Fibroblast of the aortic adventitia (primary cell): ENCODE measurements around the gene IL19. TPM values are rescaled to one million over a fixed set of nuclear protein-coding genes. Genes with fewer than 3 reads are reported as not detected.

Experiments used
- DNase-seq: peaks from one replicate; pipeline ENCODE4 v3.0.0-alpha.2; 2010; ENCODE audit warnings: low read depth
- H3K4me3 ChIP-seq: 2 replicates; pipeline ENCODE4 v1.5.1; 2011; ENCODE audit warnings: low read depth, mild to moderate bottlenecking, control low read depth, low read length, moderate library complexity
- CTCF ChIP-seq: IDR thresholded peaks from 2 replicates; pipeline ENCODE4 v1.5.1; 2011; ENCODE audit warnings: mild to moderate bottlenecking, low read length, control low read depth, inconsistent platforms; ENCODE audit not compliant: insufficient read depth
- total RNA-seq: library from RNA; depleted of rRNA; stranded (reverse); fragments of >200 nt; gene quantifications from 2 replicates; pipeline ENCODE4 v1.2.3, GENCODE V29; 2012; ENCODE audit warnings: low replicate concordance

Gene IL19
- total RNA-seq, 1 donor: not detected

- no peak overlapping the region for H3K4me3 ChIP-seq
- TF ChIP-seq CTCF: no peak
- no peak for DNase-seq
Observed at GRCh38 chr1:206829875-206830274, 59.3 kb downstream of the IL19 start.

GRCh38 chr1:206831650-206832049, 61.1 kb downstream of the IL19 start:
- TF ChIP-seq CTCF: no peak

GRCh38 chr1:206832352-206832880, 61.8 kb downstream of the IL19 start:
- no peak for TF ChIP-seq CTCF
- DNase-seq: no peak
- no peak overlapping the region for H3K4me3 ChIP-seq

More at GRCh38 chr1:206831650-206832049, 61.1 kb downstream of the IL19 start:
- H3K4me3 ChIP-seq: no peak overlapping the region
- no peak for DNase-seq

GRCh38 chr1:206833106-206833680, 62.6 kb downstream of the IL19 start:
- H3K4me3 ChIP-seq: no peak overlapping the region
- TF ChIP-seq CTCF: no peak
- DNase-seq: no peak

- H3K4me3 ChIP-seq: no peak overlapping the region
- TF ChIP-seq CTCF: no peak
- no peak for DNase-seq
Observed at GRCh38 chr1:206833801-206834200, 63.2 kb downstream of the IL19 start.

- DNase-seq: no peak
- TF ChIP-seq CTCF: no peak
- no peak overlapping the region for H3K4me3 ChIP-seq
Observed at GRCh38 chr1:206834217-206834616, 63.6 kb downstream of the IL19 start.

GRCh38 chr1:206834711-206835110, 64.1 kb downstream of the IL19 start:
- no peak overlapping the region for H3K4me3 ChIP-seq
- no peak for TF ChIP-seq CTCF
- peak; percentile 60 for DNase-seq
